OCI-LY1 (cell line): ENCODE data around the gene NUP214.

Experiments
- EZH2 ChIP-seq: fragments of 200-600 bp; sonication (generic), shearing (Covaris generic); IDR thresholded peaks from 2 replicates; pipeline ENCODE4 v1.8.0; 2017; ENCODE audit warnings: borderline replicate concordance, mixed run types, mild to moderate bottlenecking, antibody characterized with exemption, low read length, moderate library complexity, mixed read lengths
- TF ChIP-seq, protein P1 (sequence below): fragments of 200-600 bp; sonication (generic), shearing (Covaris generic); IDR thresholded peaks from 2 replicates; pipeline ENCODE4 v1.5.1; 2017; ENCODE audit warnings: mild to moderate bottlenecking, antibody characterized with exemption, low read length, moderate library complexity, mixed read lengths

GRCh38 chr9:131281119-131281965 is 156.0 kb downstream of the NUP214 start:
- TF ChIP-seq, protein P1, sequence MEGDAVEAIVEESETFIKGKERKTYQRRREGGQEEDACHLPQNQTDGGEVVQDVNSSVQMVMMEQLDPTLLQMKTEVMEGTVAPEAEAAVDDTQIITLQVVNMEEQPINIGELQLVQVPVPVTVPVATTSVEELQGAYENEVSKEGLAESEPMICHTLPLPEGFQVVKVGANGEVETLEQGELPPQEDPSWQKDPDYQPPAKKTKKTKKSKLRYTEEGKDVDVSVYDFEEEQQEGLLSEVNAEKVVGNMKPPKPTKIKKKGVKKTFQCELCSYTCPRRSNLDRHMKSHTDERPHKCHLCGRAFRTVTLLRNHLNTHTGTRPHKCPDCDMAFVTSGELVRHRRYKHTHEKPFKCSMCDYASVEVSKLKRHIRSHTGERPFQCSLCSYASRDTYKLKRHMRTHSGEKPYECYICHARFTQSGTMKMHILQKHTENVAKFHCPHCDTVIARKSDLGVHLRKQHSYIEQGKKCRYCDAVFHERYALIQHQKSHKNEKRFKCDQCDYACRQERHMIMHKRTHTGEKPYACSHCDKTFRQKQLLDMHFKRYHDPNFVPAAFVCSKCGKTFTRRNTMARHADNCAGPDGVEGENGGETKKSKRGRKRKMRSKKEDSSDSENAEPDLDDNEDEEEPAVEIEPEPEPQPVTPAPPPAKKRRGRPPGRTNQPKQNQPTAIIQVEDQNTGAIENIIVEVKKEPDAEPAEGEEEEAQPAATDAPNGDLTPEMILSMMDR: no peak
- no peak for TF ChIP-seq EZH2
